ENCODE data around the gene FKBP10. TPM values are rescaled to one million over a fixed set of nuclear protein-coding genes. Genes with fewer than 3 reads are reported as not detected.

FKBP10 gene
- total RNA-seq, 2 donors from 2014 or later = 179 to 291 TPM

GRCh38 chr17:41772218-41772585 lies 40.6 kb upstream of the FKBP10 start:
- no peak overlapping the region for H3K4me3 Mint-ChIP-seq
- peaks cover 17% of the 10 kb centered on the region for H3K4me1 Mint-ChIP-seq

DNA sequence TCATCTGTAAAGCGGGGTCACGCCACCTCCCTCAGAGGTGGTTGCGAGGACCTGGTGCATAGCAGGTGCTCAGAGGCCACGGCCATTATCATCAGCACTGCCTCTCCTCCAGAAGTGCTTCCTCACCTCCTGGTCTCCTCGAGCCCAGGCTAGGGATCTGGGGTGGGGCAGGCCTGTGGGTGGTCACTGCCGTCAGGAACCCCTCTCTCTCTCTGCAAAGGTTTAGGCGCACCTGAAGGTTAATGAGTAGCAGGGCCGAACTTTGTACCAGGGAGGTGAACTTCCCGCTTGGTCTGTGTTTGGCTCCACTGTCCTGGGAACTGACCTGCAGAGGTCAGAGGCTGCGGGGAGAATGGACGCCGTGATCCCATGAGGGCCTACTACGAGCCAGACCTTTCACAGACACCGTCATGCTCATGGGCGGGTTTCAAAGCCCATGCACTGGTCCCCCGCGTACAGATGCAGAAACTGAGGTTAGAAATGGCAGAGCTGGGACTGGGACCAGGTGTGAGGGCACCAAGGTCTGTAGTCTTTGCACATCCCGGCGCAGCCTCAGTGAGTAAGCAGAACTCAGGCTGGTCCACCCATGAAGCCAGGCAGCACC lies 40.1 kb upstream of the FKBP10 start:
- peaks cover 21% of the 10 kb centered on the region for H3K4me1 Mint-ChIP-seq
- TF ChIP-seq, protein P1, sequence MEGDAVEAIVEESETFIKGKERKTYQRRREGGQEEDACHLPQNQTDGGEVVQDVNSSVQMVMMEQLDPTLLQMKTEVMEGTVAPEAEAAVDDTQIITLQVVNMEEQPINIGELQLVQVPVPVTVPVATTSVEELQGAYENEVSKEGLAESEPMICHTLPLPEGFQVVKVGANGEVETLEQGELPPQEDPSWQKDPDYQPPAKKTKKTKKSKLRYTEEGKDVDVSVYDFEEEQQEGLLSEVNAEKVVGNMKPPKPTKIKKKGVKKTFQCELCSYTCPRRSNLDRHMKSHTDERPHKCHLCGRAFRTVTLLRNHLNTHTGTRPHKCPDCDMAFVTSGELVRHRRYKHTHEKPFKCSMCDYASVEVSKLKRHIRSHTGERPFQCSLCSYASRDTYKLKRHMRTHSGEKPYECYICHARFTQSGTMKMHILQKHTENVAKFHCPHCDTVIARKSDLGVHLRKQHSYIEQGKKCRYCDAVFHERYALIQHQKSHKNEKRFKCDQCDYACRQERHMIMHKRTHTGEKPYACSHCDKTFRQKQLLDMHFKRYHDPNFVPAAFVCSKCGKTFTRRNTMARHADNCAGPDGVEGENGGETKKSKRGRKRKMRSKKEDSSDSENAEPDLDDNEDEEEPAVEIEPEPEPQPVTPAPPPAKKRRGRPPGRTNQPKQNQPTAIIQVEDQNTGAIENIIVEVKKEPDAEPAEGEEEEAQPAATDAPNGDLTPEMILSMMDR (conservative IDR thresholded peaks at IDR 0.05) = no peak
- no peak overlapping the region for H3K9ac ChIP-seq (ENCODE audit: extremely low read depth, low read length, poor library complexity, severe bottlenecking)
- H3K4me3 Mint-ChIP-seq = no peak overlapping the region
- peak overlapping the region; percentile 77 for H3K27ac Mint-ChIP-seq
- H3K9me3 ChIP-seq (ENCODE audit: control insufficient read depth, low read length) = no peaks in the 10 kb centered on the region
- no peak for DNase-seq
- H3K27ac ChIP-seq (ENCODE audit: low read depth, low read length) = no peak overlapping the region
- peaks cover 75% of the 10 kb centered on the region for H3K36me3 ChIP-seq (ENCODE audit: control insufficient read depth, insufficient read depth, low read length)
- no peaks in the 10 kb centered on the region for H3K27me3 Mint-ChIP-seq (ENCODE audit: insufficient read depth)
- 96 to 97% methylated on average over 11 to 19 of the region's 19 CpGs for WGBS, 2 experiments (ENCODE audit: insufficient coverage in 1 of 2, insufficient read length in 1 of 2)
- no peaks in the 10 kb centered on the region for H3K27me3 ChIP-seq (ENCODE audit: control insufficient read depth, insufficient read depth, low read length, poor library complexity, severe bottlenecking)
- peaks cover 68% of the 10 kb centered on the region for H3K36me3 Mint-ChIP-seq (ENCODE audit: low read depth)
- H3K9me3 Mint-ChIP-seq = no peaks in the 10 kb centered on the region
- no peak overlapping the region for H3K4me3 ChIP-seq (ENCODE audit: low read length)
- H3K4me1 ChIP-seq (ENCODE audit: control insufficient read depth, insufficient read depth, low read length) = peaks cover 6% of the 10 kb centered on the region

More at GRCh38 chr17:41772218-41772585, 40.6 kb upstream of the FKBP10 start:
- TF ChIP-seq, protein P1 (conservative IDR thresholded peaks at IDR 0.05) = no peak
- peaks cover 75% of the 10 kb centered on the region for H3K36me3 ChIP-seq (ENCODE audit: control insufficient read depth, insufficient read depth, low read length)
- WGBS, 2 experiments (ENCODE audit: insufficient coverage in 1 of 2, insufficient read length in 1 of 2) = 93 to 94% methylated on average over 3 to 4 of the region's 4 CpGs
- peaks cover under 1% of the 10 kb centered on the region for H3K4me1 ChIP-seq (ENCODE audit: control insufficient read depth, insufficient read depth, low read length)
- H3K9ac ChIP-seq (ENCODE audit: extremely low read depth, low read length, poor library complexity, severe bottlenecking) = no peak overlapping the region
- H3K9me3 ChIP-seq (ENCODE audit: control insufficient read depth, low read length) = no peaks in the 10 kb centered on the region
- H3K27me3 Mint-ChIP-seq (ENCODE audit: insufficient read depth) = no peaks in the 10 kb centered on the region
- peaks cover 73% of the 10 kb centered on the region for H3K36me3 Mint-ChIP-seq (ENCODE audit: low read depth)
- H3K27ac ChIP-seq (ENCODE audit: low read depth, low read length) = no peak overlapping the region
- H3K4me3 ChIP-seq (ENCODE audit: low read length) = no peak overlapping the region
- H3K9me3 Mint-ChIP-seq = no peaks in the 10 kb centered on the region
- peak overlapping the region; percentile 77 for H3K27ac Mint-ChIP-seq
- DNase-seq = peak; percentile 84
- no peaks in the 10 kb centered on the region for H3K27me3 ChIP-seq (ENCODE audit: control insufficient read depth, insufficient read depth, low read length, poor library complexity, severe bottlenecking)

DNA sequence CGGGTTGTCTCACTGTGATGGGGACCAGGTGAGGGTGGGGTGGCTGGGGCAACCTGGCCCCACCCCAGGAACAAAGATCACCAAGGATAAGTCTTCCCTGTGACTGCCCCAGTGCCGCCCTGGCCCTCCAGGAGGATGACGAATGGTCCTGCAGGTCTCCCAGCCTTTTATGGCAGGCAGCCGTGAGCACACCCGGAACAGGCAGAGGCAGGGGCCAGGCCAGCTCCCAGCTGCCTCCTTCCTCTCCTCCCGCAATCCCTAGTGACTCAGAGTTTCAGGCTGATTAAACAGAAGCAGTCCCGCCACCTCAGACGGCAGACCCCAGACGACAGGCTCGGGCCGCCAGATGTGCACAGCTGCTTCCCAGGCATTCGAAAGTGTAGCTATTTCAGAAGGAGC lies 39.6 kb upstream of the FKBP10 start:
- peak overlapping the region; percentile 4 for H3K27ac ChIP-seq (ENCODE audit: low read depth, low read length)
- peaks cover 26% of the 10 kb centered on the region for H3K4me1 Mint-ChIP-seq
- no peak overlapping the region for H3K4me3 ChIP-seq (ENCODE audit: low read length)
- no peaks in the 10 kb centered on the region for H3K9me3 ChIP-seq (ENCODE audit: control insufficient read depth, low read length)
- 78 to 84% methylated on average over 4 to 12 of the region's 12 CpGs for WGBS, 2 experiments (ENCODE audit: insufficient coverage in 1 of 2, insufficient read length in 1 of 2)
- no peak overlapping the region for H3K9ac ChIP-seq (ENCODE audit: extremely low read depth, low read length, poor library complexity, severe bottlenecking)
- H3K27ac Mint-ChIP-seq = peak overlapping the region; percentile 70
- peaks cover 11% of the 10 kb centered on the region for H3K4me1 ChIP-seq (ENCODE audit: control insufficient read depth, insufficient read depth, low read length)
- H3K27me3 ChIP-seq (ENCODE audit: control insufficient read depth, insufficient read depth, low read length, poor library complexity, severe bottlenecking) = no peaks in the 10 kb centered on the region
- H3K9me3 Mint-ChIP-seq = no peaks in the 10 kb centered on the region
- TF ChIP-seq, protein P1 (conservative IDR thresholded peaks at IDR 0.05) = no peak
- H3K36me3 ChIP-seq (ENCODE audit: control insufficient read depth, insufficient read depth, low read length) = peaks cover 77% of the 10 kb centered on the region
- H3K4me3 Mint-ChIP-seq = no peak overlapping the region
- H3K27me3 Mint-ChIP-seq (ENCODE audit: insufficient read depth) = no peaks in the 10 kb centered on the region
- peak; percentile 81 for DNase-seq
- peaks cover 65% of the 10 kb centered on the region for H3K36me3 Mint-ChIP-seq (ENCODE audit: low read depth)

All from endodermal cell (in vitro differentiated cells).